Testis (tissue), 2 donors: ENCODE data around the gene AHCTF1.

ENCODE experiments used
- CTCF ChIP-seq, 3 experiments: fragments of 450-650 bp in 2 of 3; fragments of 200-600 bp in 1 of 3; sonication (generic) in 1 of 3; IDR thresholded peaks; one replicate each; pipeline ENCODE4 v1.5.1; 2016 to 2019; ENCODE audit warnings: antibody characterized with exemption in 3 of 3, mild to moderate bottlenecking in 2 of 3, moderate library complexity in 1 of 3
- POLR2A ChIP-seq: fragments of 450-650 bp; IDR thresholded peaks from one replicate; pipeline ENCODE4 v1.6.1; 2017; ENCODE audit warnings: antibody characterized with exemption, mild to moderate bottlenecking, moderate library complexity

DNA sequence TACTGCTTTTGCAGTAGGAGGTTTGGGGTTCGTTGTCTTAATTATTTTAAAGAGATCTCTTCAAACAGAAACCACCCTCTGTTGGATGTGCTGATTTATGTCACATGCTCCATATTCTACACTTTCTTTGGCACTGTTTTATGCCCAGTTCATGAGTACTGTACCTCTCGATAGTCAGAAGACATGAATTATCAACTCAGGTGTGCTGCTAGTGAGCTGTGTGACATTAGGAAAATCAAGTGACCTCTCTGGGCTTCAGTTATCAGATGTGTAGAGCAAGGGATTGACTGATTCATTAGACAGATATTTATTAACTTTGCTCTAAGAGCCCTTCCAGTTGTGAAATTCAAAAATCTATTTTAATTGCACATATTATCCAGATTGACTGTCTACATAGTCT is 2.1 kb upstream of the AHCTF1 start:
- TF ChIP-seq CTCF (IDR thresholded peaks at IDR 0.05) (no peak), POLR2A (no peak)
